NCI-H345 treated with DMSO at 0.1 percent for 48 hours (cell line): ENCODE data around the gene MCRS1.
"Not testable (repeated sequence)": the region's sequence is repeated elsewhere in the genome, so short reads cannot be mapped to it uniquely, and the experiment has no call there.

Experiments
- DNase-seq: peaks from one replicate; lab custom pipeline; 2025; ENCODE audit not compliant: unreplicated experiment; lab: John Stamatoyannopoulos, UW

MCRS1 gene

DNA sequence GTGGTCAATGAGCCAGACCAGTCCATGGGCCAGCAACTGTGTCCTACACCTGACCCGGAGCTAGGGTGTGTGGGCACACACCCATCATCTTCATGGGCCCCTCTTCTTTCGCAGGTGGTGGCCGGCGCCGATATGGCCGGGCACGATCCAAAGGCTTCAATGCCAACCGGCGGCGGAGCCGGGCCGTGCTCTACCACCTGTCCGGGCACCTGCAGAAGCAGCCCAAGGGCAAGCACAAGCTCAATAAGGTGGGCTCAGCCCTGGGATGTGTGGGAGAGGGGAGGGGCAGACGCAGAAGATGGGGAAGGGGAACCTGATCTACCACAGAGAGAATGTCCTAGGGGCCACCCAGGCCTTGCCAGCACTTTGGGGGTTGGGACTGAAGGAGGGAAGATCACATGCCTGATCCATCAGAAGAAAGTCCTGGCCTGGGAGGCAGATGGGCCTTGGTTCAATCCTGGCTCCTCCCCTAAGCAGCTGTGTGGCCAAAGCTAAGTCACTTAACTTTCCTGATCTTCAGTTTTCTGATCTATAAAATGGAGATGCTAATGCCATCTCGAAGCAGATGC is 25.3 kb downstream of the MCRS1 start:
- DNase-seq: no peak

DNA sequence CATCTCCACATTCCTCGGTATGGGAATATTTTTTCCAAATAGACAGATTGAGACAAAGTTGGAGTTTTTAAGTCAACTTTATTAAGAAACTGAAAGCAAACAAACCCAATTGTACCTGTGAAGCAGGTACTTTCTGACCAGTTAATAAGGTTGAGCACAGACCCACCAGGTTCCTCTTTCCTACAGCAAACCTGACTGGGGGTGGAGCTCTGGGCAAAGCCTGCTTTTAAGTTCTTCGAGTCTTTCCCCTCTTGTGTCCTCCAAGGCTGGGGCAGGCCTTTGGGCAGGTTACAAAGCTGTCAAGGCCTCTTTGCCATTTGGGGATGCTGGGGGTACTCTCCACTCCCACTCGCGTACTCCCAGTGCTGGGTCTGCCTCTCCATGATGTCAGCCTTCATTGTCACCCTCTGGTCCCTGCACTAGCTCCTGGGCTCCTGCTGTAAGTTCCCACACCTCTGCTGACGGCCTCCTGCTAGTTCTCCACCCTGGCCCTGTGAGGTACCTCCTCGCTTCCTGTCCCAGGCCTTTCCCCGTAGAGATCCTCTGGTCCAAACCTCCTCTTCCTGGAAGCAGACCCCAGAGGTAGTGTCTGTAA is 25.9 kb downstream of the MCRS1 start:
- no peak for DNase-seq

DNA sequence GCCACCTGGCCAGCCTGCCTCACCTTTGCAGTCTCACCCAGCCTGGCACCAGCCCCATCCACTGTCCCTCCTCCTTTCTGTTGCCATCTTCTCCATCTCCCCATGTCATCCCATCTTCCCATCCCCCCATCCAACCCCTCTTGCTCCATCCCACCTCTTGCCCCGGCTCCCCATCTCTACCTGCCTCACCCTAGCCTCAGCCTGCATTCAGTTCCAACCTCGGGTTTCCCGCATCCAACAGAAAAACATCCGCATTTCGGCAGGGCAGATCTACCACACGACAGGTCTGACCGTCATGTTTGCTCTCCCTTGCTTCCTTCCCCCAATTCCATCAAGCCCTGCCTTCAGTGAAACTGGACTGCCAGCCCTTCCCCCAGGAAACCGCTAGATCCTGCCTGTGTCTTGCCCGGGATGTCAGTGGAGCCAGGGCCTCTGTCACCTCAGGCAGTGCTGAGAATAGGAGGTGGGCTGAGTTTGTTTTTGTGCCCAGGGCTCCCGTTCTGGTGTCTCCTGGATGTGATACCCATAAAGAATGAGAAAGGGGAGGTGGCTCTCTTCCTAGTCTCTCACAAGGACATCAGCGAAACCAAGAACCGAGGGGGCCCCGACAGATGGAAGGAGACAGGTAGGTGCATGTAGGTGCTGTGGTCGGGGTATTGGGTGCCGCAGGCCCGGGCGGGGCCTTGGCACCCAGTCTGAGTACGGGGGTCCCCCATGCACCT is 26.6 kb downstream of the MCRS1 start:
- DNase-seq: no peak

DNA sequence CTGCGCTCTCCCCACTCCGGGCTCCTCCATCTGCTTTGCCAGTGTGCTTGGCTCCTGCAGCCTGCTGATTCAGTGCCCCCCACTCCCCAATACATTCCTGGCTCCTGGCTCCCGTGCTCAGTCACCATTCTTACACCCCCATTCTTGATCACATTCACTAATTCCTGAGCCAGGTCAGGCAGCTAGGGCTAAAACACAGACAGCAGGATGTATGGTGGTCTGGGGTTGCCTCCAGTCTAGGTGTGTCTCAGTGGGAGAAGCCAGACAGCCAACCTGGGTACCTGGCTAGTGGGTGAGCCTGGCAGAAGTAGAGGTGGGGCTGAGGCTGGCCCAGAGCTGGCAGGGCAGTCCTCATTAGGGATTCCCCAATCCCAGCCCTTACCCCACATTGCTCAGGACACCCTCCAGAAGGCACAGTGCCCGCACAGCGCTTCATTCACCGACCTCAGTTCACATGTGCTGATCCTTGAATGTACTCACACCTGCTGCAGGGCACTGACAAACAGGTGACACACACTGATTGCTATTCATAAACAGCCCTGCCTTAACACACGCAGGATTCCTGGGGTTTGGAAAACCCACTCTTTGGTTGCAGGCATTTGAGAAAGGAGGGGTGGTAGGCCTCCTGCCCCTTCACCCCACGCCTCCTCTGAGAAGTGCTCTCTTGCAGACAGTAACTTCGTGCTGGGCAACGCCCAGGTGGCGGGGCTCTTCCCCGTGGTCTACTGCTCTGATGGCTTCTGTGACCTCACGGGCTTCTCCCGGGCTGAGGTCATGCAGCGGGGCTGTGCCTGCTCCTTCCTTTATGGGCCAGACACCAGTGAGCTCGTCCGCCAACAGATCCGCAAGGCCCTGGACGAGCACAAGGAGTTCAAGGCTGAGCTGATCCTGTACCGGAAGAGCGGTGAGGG is 27.5 kb downstream of the MCRS1 start:
- DNase-seq: no peak

DNA sequence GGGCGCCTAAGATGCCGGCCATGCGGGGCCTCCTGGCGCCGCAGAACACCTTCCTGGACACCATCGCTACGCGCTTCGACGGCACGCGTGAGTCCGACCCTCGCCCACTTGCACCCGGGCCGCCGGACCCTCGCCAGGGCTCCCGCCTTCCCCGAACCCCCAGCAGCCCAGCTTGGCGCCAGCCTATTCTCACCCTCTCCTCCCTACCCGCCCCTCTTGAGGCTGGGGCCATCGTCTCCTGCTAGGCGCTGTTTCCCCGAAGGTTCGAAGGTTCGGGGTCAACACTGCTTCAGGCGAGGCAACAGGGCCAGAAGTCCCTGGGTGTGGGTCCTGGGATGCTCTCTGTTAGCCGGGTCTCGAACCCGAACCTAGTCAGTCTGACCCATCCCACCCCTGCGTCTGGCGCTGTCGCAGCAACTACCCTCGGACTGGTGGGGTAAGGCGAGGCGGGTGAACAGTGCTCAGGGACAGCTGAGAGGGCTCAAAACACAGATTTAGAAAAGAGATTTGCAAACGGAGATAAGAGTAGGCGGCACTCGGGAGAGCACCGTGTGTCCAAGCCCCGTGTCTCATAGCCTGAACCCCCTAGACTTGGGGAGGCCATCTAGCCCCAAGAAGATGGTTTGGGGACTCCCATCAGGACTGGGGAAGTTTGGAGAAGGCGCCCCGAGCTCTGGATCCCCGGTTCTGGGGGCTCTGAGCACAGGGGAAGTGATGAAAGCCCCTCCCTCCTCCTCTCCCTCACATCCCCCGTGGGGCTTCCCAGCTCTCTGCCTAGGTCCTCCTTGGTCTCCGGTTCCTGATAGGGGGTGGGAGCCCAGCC is 28.3 kb downstream of the MCRS1 start:
- DNase-seq: no peak

DNA sequence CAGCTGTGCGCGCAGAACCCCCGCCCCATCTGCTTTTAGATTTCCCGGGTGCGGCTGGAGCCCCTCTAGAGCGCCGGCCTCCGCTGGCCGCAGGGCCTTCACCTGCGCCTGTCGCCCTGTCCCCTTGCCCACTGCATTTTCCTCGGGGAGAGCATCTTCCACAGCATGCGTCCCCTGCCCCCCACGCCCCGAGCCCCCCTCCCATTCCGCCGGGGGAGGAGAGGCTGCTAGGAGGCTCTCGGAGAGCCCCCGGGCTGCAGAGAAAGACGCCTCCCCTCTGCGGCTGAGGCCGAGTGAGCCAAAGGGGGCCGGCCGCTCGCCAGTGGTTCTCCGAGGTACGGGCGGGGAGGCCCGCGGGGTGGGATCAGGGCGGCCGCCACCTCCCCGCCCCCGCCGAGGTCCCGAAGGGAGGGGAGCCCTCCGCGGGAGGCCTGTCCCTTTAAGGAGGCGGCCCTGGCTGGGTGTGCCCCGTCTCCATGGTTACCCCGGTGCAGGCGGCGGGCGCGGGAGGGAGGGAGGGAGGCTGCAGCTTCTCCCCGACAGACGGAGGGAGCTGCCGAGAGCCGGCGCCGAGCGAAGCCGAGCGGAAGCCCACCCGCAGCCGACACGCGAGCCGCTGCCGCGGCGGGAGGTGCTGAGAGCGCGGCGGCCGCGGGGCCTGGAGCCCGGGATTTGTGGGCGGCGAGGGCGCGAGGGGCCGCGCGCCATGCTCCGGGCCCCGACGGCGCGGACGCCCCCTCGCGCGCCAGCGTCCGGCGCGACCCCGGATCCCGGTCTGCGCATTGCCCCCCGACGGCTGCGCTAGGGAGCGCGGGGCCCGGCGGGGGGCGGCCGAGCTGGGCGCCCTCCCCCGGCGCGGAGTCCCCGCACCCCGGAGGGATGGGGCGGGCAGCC is 29.2 kb downstream of the MCRS1 start, which contains the start of gene KCNH3:
KCNH3 (plus strand) TSS at position 521 of the 894 bp plus-strand sequence. CDS start 387 bp downstream, outside the sequence.
- DNase-seq: no peak

DNA sequence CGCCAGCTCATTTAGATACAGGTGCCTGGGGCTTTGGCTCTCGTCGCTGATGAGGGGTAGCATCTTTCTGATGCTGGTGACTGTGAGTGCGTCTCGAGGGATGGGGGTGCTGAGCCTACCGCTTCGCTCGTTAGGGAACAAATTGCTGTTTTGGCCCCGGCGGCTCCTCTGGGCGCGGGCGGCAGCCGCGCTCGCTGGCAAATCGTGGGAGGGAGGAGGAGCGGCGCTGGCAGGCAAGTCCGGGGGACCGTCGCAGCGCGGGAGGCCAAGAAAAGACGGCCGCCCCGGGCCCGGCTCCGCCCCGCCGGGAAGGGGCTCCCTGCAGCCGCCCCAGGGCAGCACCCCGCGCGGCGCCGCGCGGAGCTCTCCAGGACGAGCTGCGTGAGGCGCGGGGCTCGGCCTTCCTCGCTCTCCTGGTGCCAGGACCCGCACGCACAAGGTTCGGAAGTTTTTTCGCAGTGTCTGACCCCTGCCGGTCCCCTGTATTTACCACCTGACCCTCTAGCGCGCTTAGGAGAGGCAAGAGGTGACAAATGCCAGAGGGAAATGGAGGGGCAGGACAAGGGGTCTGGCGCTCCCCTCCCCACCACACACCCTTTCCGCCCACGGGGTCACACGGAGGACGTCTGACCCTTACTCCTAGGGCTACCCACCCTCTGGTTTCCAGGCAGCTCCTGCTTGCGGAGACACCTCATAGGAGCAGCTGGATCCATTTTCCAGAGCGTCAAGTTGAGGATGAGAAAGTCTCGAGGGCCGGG is 30.0 kb downstream of the MCRS1 start:
- no peak for DNase-seq

DNA sequence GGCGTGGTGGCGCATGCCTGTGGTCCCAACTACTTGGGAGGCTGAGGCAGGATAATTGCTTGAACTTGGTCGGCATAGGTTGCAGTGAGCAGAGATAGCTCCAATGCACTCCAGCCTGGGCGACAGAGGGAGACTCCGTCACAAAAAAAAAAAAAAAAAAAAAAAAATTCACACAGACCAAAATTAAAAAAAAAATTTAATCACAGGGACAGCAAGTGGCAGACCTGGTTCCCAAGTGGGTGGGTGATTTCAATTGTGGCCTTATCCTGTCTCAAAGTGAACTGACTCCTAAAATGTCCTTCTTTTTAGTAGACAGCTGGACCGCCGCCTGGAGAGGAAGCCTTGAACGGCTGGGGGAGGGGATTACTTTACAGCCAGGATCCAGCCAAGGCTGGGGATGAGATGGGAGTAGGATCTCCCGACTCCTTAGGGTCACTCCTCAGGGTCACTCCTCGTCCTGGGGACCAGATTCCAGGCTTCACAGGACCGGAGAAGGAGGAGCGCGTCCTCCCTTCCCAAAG is 30.7 kb downstream of the MCRS1 start:
- DNase-seq: no peak

DNA sequence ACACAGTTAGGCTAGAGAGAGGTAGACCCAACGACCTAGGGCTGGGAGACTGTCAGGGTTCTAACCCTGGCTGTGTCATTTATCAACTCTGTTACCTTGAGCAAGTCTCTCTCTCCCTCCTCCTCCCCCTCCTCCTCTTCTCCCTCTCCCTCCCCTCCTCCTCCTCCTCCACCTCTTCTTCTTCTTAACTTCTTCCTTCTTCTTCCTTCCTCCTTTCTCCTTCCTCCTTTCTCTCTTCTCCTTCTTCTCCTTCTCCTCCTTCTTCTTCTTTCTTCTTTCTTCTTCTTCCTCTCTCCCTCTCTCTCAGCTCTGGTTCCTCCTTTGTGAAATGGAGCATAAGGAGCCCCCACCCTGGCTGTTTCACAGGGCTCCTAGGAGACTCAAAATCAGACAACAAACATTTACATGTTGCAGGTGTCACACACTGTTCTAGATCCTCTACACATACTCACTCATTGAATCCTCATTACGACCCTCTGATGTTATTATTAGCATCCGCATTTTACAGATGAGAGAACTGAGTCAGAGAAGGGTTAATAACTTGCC is 31.3 kb downstream of the MCRS1 start:
- no peak for DNase-seq

DNA sequence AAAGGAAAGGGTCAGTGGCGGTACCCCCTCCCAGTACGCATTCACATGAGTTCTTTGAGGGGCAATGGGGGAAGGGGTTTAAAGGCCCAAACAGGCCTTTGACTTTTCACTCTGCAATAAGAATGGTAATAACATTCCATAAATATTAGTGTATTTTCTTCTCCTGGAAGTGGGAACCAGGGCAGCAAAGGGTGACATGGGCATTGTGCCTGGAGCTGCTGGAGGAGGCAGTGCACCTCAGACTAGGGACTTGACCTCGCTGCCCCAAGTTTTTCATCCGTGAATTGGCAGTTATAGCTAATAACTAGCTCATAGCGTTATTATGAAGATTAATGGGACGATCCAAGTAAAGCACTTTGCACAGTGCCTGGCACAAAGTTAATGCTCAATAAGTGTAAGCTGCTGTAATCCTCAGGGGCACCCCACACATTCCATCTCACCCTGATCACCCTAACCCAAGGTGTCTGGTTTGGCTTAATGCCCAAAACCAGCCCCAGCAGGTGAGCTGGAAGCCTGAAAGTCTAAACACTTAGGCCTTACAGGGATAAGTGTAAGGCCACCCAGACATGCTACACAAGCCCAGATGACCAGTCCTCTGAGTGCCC is 31.9 kb downstream of the MCRS1 start:
- DNase-seq: no peak

DNA sequence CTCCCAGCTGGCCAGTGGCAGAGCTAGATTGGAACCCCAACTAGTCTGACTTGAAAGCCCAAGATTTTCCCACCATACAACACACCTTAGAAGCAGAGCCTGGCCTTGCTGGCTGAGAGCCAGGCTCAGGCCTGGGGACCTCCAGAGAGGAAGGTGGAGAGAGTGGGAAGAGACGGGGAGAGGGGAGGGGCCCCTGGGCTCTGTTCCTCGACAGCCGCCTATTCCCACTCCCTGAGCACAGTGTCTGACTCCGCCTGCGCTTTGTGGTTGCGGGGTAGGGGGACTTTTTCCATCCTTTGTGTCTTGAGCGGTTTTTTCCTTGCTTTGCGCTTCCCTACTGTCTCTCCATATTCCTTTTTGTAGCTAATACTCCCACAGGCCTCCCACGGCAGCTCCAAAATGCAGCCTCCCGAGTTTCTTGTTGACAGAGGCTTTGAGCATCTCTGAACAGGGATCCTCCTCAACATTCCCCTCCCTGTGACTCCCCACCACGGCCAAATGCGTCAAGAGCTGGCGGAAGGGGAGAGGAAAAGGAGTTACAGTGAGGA is 33.1 kb downstream of the MCRS1 start:
- no peak for DNase-seq

DNA sequence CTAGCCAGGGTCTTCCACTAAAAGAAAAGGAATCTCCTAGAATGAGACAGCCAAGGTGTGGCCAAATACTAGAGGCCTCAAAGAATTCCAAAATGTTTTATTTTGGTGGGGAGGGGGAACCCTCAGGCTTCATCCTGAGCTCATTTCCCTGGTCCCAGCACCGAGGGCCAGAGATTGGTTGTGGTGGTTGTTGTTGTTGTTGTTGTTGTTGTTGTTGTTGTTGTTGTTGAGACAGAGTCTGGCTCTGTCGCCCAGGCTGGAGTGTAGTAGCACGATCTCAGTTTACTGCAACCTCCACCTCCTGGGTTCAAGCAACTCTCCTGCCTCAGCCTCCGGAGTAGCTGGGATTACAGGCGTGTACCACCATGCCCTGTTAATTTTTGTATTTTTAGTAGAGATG is 33.8 kb downstream of the MCRS1 start:
- not testable (repeated sequence) for DNase-seq

DNA sequence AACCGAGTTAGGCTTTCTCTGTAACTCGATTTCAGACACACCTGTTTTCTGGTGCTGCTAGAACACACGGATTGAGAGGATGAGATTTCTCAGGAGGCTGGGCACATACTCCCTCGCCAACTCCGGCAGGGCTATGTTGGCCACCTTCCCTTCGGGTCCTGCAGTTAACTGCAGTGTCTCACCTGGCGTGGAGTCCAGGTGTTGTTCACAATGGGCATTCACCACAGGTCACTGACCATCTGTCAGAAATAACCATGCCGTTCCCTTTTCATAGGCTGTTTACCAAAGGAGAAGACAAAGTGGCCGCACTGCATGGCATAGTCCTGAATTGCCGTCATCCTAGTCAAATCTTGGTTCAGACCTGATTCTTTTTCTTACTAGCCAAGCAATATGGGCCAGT is 34.6 kb downstream of the MCRS1 start:
- no peak for DNase-seq

DNA sequence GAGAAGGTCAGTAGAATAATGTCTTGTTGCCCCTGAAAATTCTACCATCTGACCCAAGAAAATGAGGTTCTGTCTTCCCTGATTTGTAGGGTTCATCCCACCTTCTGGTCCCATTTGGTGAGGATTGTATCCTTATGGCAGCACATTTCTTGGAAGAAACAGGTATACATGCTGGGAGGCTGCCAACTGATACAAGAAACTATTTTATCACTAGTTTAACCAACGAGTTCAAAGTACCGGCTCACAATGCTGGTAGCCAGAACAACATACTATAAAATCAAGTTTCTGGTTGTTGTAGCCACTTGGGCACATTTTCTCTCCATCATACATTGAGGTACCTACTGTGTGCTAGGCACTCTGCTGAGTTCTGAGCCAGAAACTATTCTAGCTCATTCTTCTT is 36.2 kb downstream of the MCRS1 start:
- DNase-seq: no peak

DNA sequence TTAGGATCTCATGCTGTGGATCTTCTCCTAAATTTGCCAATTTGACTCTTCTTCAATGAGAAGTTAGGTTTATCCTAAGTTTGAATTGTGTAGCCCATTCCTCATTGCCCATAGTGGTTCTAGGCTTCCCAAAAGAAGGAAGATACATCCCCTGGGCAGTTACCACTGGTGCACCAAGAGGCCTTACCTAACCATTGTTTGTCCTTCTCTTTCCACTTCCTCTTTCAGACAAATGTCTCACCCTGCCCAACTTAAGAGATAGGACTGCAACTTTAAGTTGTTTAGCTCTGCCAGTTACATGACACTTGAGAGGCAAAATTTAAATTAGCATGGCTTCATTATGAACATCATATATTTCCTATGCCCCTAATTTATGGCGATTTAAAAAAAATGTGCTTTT is 38.5 kb downstream of the MCRS1 start:
- no peak for DNase-seq

DNA sequence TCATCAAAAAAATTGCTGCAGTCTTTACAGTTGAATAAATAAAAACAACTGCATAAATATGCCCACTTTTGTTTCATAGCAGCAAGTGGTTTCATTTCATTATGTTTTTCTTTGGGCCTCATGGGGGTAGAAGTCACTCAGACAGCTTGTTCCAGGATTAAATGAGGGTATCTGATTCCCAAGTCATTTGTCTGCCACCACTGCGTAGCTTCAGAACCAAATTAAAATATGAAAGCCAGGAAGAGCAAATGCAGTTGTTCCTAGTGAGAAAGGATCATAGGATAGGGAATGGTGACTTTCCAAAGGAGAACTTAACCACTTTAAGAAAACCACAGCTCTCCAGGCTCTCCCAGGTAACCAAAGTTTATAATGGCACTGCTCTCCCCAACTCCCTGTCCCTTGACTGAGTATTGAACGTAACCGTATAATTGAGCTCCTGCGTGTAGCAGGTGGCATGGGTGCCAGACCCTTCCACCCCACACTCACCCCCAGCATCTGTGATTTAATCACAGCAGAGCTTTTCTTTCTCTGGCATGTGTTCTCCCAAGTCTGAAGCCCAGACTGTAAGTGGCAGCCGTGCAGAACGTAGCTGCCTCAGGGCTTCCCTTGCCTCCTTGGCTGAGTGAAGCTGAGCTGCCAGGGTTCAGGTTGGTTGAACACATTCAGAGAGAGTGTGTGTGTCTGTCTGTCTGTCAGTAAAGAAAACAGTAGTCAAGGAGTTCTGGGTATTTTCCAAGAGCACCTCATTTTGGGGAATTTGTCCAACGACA is 40.4 kb downstream of the MCRS1 start:
- DNase-seq: no peak

DNA sequence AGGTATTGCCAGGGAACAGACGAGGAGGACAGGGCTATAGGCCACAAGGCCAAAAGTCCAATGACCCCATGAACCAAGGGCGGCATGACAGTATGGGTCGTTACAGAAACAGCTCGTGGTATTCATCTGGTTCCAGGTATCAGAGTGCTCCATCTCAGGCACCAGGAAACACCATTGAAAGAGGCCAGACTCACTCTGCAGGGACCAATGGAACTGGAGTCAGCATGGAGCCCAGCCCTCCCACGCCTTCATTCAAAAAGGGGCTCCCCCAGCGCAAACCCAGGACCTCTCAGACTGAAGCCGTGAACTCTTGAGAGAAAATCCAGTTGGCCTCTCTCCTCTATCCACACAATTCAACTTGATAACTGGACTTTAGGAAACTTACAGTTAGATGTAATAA is 42.0 kb downstream of the MCRS1 start:
- DNase-seq: no peak
